PFSK-1 (cell line): ENCODE results near the gene BCAS3.

ENCODE experiments used
- REST ChIP-seq, 2 experiments: IDR thresholded peaks; 2 replicates each; pipeline versions ENCODE4 v1.6.1 to v1.8.0; 2011 to 2012; ENCODE audit warnings: low read depth in 2 of 2, low read length in 2 of 2, control low read depth in 1 of 2, inconsistent platforms in 1 of 2, mild to moderate bottlenecking in 1 of 2, moderate library complexity in 1 of 2; ENCODE audit not compliant: insufficient read depth in 1 of 2
- SIN3A ChIP-seq: IDR thresholded peaks from 2 replicates; pipeline ENCODE4 v1.6.1; 2012; ENCODE audit warnings: mild to moderate bottlenecking, low read length, moderate library complexity, borderline replicate concordance; ENCODE audit not compliant: insufficient read depth

- no peak for TF ChIP-seq SIN3A
- TF ChIP-seq REST (IDR thresholded peaks at IDR 0.05; ENCODE audit: insufficient read depth in 1 of 2, low read depth in 2 of 2, low read length in 2 of 2): no peak
Observed at GRCh38 chr17:60960398-60961065, 282.9 kb downstream of the BCAS3 start.
